Esophagus squamous epithelium (tissue), 4 donors: Measurements from ENCODE around the gene LIPT1.

Source experiments
- POLR2A ChIP-seq, 4 donors: fragments of 450-650 bp; IDR thresholded peaks; one replicate each; pipeline ENCODE4 v1.6.1; 2017; ENCODE audit warnings: antibody characterized with exemption in 4 of 4, mild to moderate bottlenecking in 4 of 4, moderate library complexity in 3 of 4
- TF ChIP-seq, protein P1 (sequence below), 6 experiments: fragments of 450-650 bp in 4 of 6; fragments of 200-600 bp in 2 of 6; sonication (generic) in 2 of 6; IDR thresholded peaks; one replicate each; pipeline ENCODE4 v1.5.1; 2016 to 2019; ENCODE audit warnings: antibody characterized with exemption in 6 of 6, mild to moderate bottlenecking in 4 of 6, moderate library complexity in 4 of 6

DNA sequence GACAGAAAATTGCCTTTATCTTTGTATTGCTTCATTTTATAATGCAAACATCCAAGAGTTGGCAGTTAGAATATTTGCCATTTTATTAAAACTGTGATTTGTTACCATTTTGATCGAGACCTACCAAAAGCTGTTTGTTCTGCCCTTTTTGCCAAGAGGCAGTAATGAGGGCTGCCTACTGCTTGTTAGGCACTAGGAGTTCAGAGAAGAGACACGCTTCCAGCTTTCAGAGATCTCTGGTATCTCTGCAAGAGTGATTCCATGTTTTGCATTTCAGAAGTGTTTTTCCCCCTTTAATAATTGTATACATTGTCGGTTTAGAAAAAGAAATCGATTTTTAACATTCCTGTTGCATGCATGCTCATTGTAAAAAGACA lies 26.8 kb downstream of the LIPT1 start:
- TF ChIP-seq POLR2A (IDR thresholded peaks at IDR 0.05): no peak
- TF ChIP-seq, protein P1, sequence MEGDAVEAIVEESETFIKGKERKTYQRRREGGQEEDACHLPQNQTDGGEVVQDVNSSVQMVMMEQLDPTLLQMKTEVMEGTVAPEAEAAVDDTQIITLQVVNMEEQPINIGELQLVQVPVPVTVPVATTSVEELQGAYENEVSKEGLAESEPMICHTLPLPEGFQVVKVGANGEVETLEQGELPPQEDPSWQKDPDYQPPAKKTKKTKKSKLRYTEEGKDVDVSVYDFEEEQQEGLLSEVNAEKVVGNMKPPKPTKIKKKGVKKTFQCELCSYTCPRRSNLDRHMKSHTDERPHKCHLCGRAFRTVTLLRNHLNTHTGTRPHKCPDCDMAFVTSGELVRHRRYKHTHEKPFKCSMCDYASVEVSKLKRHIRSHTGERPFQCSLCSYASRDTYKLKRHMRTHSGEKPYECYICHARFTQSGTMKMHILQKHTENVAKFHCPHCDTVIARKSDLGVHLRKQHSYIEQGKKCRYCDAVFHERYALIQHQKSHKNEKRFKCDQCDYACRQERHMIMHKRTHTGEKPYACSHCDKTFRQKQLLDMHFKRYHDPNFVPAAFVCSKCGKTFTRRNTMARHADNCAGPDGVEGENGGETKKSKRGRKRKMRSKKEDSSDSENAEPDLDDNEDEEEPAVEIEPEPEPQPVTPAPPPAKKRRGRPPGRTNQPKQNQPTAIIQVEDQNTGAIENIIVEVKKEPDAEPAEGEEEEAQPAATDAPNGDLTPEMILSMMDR (IDR thresholded peaks at IDR 0.05): no peak
